GM13977 (cell line): ENCODE data around the gene SFTA2.

Experiments
- DNase-seq: peaks from one replicate; pipeline ENCODE4 v3.0.0; 2012; ENCODE audit warnings: low spot score
- in situ Hi-C: fragments of 300-500 bp; cut with MboI; formaldehyde crosslinking; loops from one replicate; pipeline ENCODE4 v1.12.0; 2022; ENCODE audit warnings: low sequenced_read_pairs, low pct_unique_long_range_greater_than_20kb, mixed read lengths, inconsistent platforms; ENCODE audit not compliant: unreplicated experiment
- TF ChIP-seq, protein P1 (sequence below): IDR thresholded peaks from 2 replicates; pipeline ENCODE4 v1.5.1; 2012; ENCODE audit warnings: mild to moderate bottlenecking, control low read depth; ENCODE audit not compliant: insufficient read depth; ENCODE audit errors: extremely low read depth, missing control alignments

SFTA2 gene

DNA sequence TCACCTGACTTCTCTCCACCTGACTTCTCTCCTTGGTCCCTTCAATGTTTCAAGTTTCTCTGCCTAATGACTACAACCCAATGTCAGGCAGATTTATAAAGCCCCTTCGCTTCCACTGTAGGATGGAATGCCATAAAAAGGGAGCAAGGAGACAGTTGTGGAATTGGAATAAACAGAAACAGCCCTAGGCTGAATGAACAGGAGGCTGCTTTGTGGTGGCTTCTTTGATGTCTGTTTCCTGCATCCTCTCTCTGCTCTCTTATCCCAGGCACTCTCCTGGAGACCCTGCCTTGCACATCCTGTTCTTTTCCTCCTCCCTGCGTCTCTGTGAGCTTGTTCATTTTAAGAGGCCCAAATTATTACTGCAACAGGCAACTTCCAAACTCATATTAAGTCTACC, 25.7 kb upstream of the SFTA2 start:
- no peak for DNase-seq
- TF ChIP-seq, protein P1, sequence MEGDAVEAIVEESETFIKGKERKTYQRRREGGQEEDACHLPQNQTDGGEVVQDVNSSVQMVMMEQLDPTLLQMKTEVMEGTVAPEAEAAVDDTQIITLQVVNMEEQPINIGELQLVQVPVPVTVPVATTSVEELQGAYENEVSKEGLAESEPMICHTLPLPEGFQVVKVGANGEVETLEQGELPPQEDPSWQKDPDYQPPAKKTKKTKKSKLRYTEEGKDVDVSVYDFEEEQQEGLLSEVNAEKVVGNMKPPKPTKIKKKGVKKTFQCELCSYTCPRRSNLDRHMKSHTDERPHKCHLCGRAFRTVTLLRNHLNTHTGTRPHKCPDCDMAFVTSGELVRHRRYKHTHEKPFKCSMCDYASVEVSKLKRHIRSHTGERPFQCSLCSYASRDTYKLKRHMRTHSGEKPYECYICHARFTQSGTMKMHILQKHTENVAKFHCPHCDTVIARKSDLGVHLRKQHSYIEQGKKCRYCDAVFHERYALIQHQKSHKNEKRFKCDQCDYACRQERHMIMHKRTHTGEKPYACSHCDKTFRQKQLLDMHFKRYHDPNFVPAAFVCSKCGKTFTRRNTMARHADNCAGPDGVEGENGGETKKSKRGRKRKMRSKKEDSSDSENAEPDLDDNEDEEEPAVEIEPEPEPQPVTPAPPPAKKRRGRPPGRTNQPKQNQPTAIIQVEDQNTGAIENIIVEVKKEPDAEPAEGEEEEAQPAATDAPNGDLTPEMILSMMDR: no peak
- in situ Hi-C loops: no loop called here

DNA sequence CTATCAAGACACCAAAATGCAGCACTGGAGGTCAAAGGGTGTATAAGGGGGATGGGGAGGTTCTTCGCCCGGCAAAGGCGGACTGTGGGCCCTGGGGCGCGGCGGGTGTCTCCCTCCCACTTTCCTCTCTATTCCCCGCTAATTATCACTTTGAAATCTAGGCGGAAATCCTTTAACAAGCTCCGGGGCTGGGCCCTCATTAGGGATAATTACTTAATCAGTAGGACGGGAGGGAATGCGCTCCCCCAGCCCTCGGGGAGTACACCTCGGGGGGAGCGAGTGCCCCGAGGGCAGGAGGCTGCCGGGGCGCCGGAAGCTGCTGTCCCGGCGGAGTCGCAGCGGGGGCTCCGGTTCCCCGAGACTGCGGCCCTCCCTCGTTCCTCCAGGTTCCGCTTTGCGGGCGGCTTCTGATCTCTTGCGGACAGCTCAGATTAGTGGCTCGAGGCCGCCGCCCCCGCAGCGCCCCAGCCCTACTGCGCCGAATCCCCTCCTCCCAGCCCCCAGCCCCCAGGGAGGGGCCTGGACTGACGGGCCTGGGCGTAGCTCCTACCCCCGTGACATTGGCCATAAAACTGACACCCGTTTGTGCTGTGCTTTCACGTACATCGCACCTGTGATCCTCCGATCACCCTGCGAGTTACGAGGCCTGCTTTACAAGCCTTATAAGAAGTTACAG, 23.5 kb upstream of the SFTA2 start:
- peak; percentile 74 for DNase-seq
- TF ChIP-seq, protein P1: no peak
- in situ Hi-C loops: no loop called here

DNA sequence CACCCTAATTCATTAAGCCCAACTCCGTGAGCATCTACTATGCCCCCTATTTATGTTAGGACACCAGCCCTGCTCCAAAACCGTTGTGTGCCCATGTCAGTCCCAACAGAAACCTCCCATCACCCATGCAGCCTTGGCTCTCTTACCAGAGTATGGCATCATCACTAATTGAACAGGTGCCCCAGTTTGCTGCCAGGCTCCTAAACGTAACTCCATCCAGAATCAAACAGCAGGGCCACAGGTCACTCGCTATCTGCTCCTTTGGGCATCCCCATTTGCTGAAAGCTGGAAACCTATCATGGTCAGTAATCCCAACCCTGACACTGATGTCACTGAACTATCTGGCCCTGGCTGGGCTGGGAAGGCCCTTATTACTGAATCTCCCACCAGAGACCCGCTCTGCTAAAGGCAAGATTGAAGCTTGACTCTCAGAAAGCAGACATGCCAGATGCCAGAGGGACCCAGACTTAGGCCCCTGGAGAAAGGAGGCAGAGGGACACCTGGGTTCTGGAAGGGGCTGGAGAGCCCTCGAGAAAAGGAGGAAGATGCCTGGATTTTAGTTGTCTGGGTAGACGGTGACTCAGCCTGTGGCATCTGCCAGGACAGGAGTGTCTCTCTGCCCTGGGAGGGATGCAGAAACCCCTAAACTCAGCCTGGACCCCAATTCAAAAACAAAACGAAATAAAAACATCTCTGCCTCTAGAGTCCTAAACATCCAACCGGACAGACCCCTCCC, 22.8 kb upstream of the SFTA2 start:
- no peak for DNase-seq
- in situ Hi-C loops: no loop called here
- TF ChIP-seq, protein P1: no peak

DNA sequence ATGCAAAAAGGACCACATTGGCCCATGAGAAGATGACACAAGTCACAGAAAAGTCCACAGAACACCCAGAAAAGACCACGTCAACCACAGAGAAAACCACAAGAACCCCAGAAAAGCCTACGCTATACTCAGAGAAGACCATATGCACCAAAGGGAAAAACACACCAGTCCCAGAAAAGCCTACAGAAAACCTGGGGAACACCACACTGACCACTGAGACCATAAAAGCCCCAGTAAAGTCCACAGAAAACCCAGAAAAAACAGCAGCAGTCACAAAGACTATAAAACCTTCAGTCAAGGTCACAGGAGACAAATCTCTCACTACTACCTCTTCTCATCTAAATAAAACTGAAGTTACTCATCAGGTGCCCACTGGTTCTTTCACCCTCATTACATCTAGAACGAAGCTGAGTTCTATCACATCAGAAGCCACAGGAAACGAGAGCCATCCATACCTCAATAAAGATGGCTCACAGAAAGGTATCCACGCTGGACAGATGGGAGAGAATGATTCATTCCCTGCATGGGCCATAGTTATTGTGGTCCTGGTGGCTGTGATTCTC, 20.0 kb upstream of the SFTA2 start:
- TF ChIP-seq, protein P1: no peak
- peak; percentile 41 for DNase-seq
- in situ Hi-C loops: no loop called here

DNA sequence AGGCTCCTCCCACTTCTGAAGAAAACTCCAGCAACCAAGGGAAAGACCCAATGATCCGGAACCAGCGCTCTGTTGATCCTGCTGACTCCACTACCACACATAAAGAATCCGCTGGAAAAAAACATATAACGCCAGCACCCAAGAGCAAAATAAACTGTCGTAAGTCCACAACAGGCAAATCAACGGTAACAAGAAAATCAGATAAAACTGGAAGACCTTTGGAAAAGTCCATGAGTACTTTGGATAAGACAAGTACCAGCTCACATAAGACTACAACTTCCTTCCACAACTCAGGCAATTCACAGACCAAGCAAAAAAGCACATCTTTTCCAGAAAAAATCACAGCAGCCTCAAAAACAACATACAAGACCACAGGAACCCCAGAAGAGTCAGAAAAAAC, 16.8 kb upstream of the SFTA2 start:
- DNase-seq: no peak
- TF ChIP-seq, protein P1: no peak
- in situ Hi-C loops: no loop called here

DNA sequence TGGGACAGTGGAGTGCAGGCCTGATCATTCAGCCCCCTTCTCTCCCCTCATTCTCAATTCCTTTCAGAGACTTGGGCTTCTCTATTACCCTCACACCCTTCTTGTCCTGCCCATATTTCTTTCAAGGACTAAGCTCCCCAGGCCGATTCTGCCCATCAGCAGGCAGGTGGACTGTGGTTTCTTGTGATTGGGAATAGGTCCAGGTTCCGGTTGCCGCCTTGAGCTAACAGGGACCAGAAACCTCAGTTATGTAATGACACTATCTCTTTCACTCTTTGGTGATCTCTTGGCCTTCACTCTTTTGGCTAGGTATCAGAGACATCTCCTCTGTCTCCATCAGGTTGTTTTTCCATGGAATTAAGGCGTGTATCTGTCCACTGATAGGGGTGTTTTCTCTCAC, 15.3 kb upstream of the SFTA2 start:
- no peak for DNase-seq
- in situ Hi-C loops: no loop called here
- TF ChIP-seq, protein P1: no peak
